ENCODE data around the gene OGG1.

Gene OGG1

DNA sequence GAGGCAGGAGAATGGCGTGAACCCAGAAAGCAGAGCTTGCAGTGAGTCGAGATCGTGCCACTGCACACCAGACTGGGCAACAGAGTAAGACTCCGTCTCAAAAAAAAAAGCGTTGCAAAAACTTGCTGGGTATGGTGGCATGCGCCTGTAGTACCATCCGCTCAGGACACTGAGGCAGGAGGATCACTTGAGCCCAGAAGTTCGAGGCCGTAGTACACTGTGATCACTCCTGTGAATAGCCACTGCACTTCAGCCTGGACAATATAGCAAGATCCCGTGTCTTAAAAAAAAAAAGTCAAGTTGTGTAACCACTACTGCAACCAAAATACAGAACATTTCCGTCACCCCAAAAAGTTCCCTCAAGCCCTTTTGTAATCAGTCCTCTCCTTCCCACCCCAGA lies 44.6 kb downstream of the OGG1 start:
- H3K4me3 ChIP-seq (ENCODE audit: low read depth, low read length): peak overlapping the region; percentile 86
- no peak for DNase-seq (ENCODE audit: low read depth)
- TF ChIP-seq, protein P1, sequence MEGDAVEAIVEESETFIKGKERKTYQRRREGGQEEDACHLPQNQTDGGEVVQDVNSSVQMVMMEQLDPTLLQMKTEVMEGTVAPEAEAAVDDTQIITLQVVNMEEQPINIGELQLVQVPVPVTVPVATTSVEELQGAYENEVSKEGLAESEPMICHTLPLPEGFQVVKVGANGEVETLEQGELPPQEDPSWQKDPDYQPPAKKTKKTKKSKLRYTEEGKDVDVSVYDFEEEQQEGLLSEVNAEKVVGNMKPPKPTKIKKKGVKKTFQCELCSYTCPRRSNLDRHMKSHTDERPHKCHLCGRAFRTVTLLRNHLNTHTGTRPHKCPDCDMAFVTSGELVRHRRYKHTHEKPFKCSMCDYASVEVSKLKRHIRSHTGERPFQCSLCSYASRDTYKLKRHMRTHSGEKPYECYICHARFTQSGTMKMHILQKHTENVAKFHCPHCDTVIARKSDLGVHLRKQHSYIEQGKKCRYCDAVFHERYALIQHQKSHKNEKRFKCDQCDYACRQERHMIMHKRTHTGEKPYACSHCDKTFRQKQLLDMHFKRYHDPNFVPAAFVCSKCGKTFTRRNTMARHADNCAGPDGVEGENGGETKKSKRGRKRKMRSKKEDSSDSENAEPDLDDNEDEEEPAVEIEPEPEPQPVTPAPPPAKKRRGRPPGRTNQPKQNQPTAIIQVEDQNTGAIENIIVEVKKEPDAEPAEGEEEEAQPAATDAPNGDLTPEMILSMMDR (IDR thresholded peaks at IDR 0.05; ENCODE audit: insufficient read depth, low read depth, low read length, missing control alignments): no peak

DNA sequence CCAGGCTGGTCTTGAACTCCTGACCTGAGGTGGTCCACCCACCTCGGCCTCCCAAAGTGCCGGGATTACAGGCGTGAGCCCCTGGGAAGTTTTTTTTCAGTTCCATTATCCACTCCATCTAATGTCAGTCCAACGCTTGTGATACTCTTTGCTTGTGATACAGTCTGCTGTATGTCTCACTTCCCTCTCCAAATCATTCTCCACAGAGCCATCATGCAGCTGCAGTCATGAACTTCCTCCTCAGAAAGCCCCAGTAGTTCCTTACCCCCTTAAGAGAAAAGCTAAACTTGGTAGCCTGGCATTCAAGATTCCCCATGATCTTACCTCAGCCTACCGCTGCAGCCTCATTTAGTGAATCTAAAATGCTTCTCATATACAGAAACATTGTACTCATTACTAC lies 45.5 kb downstream of the OGG1 start:
- TF ChIP-seq, protein P1 (IDR thresholded peaks at IDR 0.05; ENCODE audit: insufficient read depth, low read depth, low read length, missing control alignments): no peak
- no peak overlapping the region for H3K4me3 ChIP-seq (ENCODE audit: low read depth, low read length)
- DNase-seq (ENCODE audit: low read depth): peak; percentile 47

DNA sequence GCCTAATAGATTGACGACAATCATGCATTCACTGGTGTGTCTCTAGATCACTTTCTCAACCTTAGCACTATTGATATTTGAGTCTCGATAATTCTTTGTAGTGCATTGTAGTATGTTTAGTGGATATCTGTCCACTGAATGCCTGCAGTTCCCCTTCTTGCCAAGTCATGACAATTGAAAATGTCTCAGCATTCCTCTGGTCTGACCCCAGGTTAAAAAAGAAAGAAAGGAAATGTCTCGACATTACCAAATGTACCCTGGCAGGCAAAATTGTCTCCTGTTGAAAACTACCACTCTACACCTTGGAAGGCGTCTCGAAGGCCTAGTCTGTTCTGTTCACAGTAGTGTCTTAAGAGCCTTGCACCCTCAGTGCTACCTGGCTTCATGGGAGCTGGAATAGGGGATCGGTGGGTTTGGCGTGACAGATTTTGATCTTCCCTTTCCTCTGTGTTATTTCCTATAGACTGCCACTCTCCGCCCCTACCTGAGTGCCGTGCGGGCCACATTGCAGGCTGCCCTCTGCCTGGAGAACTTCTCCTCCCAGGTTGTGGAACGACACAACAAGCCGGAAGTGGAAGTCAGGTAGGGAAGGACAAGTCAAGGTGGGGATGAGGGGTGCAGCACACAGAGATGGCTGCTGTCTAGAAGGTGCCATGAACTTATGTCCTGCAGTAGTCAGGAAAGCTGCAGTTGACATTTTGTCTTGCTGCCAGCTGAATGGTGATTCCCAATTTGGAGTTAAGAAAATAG lies 47.6 kb downstream of the OGG1 start:
- TF ChIP-seq, protein P1 (IDR thresholded peaks at IDR 0.05; ENCODE audit: insufficient read depth, low read depth, low read length, missing control alignments): no peak
- H3K4me3 ChIP-seq (ENCODE audit: low read depth, low read length): no peak overlapping the region
- DNase-seq (ENCODE audit: low read depth): no peak

DNA sequence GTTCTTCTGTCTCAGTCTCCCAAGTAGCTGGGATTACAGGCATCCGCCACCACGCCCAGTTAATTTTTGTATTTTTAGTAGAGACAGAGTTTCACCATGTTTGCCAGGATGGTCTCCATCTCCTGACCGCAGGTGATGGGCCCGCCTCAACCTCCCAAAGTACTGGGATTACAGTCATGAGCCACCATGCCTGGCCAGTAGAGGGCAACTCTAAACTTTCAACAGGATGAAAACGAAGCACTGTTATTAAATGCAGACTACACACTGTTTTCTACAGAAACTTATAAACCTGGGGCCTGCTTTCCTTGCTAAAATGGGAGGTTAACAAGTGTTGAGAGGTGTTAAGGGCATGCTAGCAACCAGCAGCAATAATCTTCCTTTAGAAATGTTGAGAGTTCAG lies 50.8 kb downstream of the OGG1 start:
- TF ChIP-seq, protein P1 (IDR thresholded peaks at IDR 0.05; ENCODE audit: insufficient read depth, low read depth, low read length, missing control alignments): peak; percentile 10
- H3K4me3 ChIP-seq (ENCODE audit: low read depth, low read length): no peak overlapping the region
- DNase-seq (ENCODE audit: low read depth): no peak

DNA sequence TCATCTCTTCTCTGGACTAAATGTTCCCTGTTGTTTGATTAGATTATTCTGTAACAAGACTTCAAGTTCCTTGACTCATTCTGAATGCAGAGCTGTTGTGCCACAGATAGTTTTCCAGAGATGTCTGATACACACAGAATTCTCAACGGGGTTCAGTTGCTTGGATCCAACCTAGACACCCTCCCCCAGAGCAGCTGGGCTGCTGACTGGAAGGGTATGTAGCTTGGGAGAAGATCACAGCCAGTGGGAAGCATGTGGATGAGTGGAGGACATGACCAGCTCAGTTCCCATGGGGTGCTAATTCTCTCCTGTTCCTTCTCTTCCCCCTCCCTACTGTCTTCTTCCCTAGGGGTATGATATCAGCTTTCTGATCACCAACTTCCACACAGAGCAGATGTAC lies 53.7 kb downstream of the OGG1 start:
- TF ChIP-seq, protein P1 (IDR thresholded peaks at IDR 0.05; ENCODE audit: insufficient read depth, low read depth, low read length, missing control alignments): no peak
- DNase-seq (ENCODE audit: low read depth): no peak
- no peak overlapping the region for H3K4me3 ChIP-seq (ENCODE audit: low read depth, low read length)

DNA sequence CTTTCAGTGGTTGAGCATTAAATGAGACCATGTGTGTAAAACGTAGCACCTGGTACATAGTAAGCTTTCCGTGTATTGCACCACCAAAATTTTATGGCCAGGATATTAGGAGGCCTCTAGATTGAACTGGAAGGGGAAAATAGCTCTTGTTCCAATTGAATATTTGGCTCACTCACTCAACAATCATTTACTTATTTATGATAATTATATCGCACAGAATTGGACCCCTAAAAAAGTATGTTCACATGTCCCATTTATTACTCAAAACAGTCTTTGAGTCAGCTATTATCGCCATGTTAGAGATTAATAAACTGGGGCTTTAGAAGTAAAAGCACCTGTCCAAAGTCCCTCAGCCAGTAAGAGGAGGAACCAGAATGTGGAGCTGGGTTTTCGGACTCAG lies 55.2 kb downstream of the OGG1 start:
- TF ChIP-seq, protein P1 (IDR thresholded peaks at IDR 0.05; ENCODE audit: insufficient read depth, low read depth, low read length, missing control alignments): no peak
- H3K4me3 ChIP-seq (ENCODE audit: low read depth, low read length): no peak overlapping the region
- no peak for DNase-seq (ENCODE audit: low read depth)

DNA sequence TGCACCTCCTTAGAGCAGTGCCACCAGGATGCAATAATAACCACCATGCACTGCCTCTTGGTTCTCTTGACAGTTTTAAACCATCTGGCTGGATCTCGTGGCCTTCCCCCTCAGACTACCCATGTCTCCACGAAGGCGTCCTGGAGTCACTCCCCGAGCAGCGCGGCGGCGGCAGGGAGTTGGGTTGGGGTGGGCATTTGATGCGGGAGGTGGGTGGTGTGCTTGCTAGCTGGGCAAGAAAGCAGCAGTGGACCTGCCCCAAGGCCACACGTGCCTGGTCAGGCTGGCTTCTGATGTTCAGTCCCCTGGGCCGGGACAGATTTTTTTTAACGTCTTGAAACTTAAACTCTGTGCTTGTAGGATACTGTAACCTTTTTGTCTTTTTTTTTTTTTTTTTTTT lies 56.4 kb downstream of the OGG1 start:
- H3K4me3 ChIP-seq (ENCODE audit: low read depth, low read length): no peak overlapping the region
- TF ChIP-seq, protein P1 (IDR thresholded peaks at IDR 0.05; ENCODE audit: insufficient read depth, low read depth, low read length, missing control alignments): no peak

More for the DNA sequence above, 56.4 kb downstream of the OGG1 start:
- DNase-seq (ENCODE audit: low read depth): no peak
